Right ventricle myocardium superior (tissue), 1 donor: ENCODE results near the gene LACRT. TPM values are rescaled to one million over a fixed set of nuclear protein-coding genes. Genes with fewer than 3 reads are reported as not detected.
"Not testable (repeated sequence)": the region's sequence is repeated elsewhere in the genome, so short reads cannot be mapped to it uniquely, and the experiment has no call there.

ENCODE experiments used
- ATAC-seq: fragments of 200-7000 bp; cut with Tn5 transposase; one replicate; pipeline ENCODE4 v1.9.1; 2020; ENCODE audit warnings: mild to moderate bottlenecking; ENCODE audit not compliant: poor library complexity
- DNase-seq: peaks from one replicate; pipeline ENCODE4 v3.0.0-alpha.2; 2020
- intact Hi-C: fragments of 100-400 bp; cut with DNase I; formaldehyde crosslinking; loops from one replicate; pipeline ENCODE4 v1.11.2; 2022
- total RNA-seq: library from RNA; stranded (reverse); fragmentation: NEBNext Ultra II Directional; extraction: Animal tissue kit (Norgen Biotek cat#: 25700); gene quantifications from one replicate; pipeline ENCODE4 v1.2.1, GENCODE V29; 2021
- donor health status: DM: no; HTN: yes; CAD: no; lungs with severe emphysema.

LACRT gene
- total RNA-seq, 1 donor from 2014 or later: not detected

DNA sequence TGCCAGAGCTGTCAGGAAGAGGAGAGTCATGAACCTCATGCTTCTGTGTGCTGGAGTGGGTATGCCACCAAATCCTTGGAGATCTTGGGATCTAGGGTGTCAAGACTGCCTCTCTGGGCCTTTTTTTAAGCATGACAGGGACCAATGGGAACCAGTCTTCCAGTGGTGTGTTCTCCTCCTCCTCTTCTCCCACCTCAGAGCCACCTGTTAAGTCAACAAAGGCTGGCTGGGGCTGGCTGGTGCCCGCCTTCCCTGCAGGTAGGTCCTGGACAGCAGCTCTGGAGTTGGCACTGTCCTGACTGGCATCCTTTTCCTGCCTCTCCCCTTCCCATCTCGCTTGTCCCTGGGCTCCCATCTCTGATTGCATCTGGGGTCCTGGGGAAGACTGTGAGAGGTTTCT lies 13.6 kb upstream of the LACRT start, which contains the start of gene DCD:
DCD (minus strand) TSS at position 101 of the 400 bp plus-strand sequence; CDS start at position 39, 62 bp downstream.
- ATAC-seq (no peak), DNase-seq (no peak)
- intact Hi-C loops: no loop called here

- intact Hi-C loops: no loop called here
- no peak for DNase-seq
- ATAC-seq: no peak
These were observed 6.9 kb upstream of the LACRT start for GRCh38 chr12:54641554-54641953.

DNA sequence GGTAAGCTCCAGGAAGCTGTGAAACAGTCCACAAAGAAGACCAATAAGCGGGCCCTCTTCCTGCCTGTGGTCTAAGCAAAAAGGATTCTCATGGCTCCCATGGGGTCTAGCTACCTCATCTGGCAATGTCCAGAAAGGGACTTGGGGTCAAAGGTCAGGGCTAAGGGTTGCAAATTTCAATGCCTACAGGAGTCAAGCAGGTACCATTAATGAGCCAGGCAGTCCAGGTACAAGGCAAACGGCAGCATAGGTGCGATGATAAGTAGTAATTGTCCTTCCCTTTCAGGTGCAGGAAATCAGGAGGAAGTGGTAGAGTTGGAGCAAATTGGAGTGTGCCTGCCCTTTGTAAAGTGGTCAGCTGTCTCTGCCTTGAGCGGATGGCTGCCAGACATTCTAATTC lies 6.4 kb upstream of the LACRT start:
- no peak for ATAC-seq
- no peak for DNase-seq
- intact Hi-C loops: no loop called here

DNA sequence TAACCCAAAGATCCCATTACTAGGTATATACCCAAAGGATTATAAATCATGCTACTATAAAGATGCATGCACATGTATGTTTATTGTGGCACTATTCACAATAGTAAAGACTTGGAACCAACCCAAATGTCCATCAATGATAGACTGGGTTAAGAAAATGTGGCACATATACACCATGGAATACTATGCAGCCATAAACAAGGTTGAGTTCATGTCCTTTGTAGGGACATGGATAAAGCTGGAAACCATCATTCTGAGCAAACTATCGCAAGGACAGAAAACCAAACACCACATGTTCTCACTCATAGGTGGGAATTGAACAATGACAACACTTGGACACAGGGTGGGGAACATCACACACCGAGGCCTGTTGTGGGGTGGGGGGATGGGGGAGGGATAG lies 4.4 kb upstream of the LACRT start:
- DNase-seq, intact Hi-C loops, ATAC-seq: not testable (repeated sequence)

GRCh38 chr12:54631988-54632728 lies 2.5 kb downstream of the LACRT start:
- DNase-seq: no peak
- intact Hi-C loops: no loop called here
- no peak for ATAC-seq

- DNase-seq (no peak), ATAC-seq (no peak)
- intact Hi-C loops: no loop called here
These were observed 3.1 kb downstream of the LACRT start for GRCh38 chr12:54631551-54631950.

DNA sequence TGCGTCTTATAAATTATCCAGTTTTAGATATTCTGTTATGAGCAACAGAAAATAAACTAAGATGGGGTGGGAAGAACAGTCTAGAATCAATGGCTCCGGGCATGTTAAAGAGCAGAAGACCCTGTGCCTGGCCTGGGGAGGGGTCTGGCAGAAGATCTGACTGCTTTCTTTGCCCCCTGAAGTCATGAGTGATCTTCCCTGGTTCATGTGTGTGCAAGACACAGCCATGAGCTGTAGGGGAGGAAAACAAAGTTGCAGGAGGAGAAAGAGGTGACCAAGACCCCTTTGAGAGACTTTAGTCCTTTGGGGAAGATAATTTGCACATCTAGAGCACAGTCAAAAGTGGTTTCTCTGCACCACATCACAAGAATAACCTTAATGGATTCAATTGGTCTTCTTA lies 4.8 kb downstream of the LACRT start:
- DNase-seq (no peak), ATAC-seq (no peak)
- intact Hi-C loops: no loop called here

- intact Hi-C loops: no loop called here
- DNase-seq (no peak), ATAC-seq (no peak)
These were observed 6.4 kb downstream of the LACRT start for GRCh38 chr12:54628186-54628846.

DNA sequence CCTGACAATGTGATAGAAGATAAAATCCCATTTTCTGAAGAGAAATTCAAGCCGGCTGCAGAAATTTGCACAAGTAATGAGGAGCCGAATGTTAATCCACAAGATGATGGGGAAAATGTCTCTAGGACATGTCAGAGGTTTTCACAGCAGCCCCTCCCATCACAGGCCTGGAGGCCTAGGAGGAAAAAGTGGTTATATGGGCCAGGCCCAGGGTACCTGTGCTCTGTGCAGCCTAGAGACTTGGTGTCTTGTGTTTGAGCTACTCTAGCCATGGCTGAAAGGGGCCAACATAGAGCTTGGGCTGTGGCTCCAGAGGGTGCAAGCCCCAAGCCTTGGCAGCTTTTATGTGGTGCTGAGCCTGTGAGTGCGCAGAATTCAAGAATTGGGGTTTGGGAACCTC lies 7.4 kb downstream of the LACRT start:
- intact Hi-C loops: no loop called here
- no peak for ATAC-seq
- no peak for DNase-seq

GRCh38 chr12:54625598-54625997 lies 9.1 kb downstream of the LACRT start:
- intact Hi-C loops: no loop called here
- DNase-seq: no peak

DNA sequence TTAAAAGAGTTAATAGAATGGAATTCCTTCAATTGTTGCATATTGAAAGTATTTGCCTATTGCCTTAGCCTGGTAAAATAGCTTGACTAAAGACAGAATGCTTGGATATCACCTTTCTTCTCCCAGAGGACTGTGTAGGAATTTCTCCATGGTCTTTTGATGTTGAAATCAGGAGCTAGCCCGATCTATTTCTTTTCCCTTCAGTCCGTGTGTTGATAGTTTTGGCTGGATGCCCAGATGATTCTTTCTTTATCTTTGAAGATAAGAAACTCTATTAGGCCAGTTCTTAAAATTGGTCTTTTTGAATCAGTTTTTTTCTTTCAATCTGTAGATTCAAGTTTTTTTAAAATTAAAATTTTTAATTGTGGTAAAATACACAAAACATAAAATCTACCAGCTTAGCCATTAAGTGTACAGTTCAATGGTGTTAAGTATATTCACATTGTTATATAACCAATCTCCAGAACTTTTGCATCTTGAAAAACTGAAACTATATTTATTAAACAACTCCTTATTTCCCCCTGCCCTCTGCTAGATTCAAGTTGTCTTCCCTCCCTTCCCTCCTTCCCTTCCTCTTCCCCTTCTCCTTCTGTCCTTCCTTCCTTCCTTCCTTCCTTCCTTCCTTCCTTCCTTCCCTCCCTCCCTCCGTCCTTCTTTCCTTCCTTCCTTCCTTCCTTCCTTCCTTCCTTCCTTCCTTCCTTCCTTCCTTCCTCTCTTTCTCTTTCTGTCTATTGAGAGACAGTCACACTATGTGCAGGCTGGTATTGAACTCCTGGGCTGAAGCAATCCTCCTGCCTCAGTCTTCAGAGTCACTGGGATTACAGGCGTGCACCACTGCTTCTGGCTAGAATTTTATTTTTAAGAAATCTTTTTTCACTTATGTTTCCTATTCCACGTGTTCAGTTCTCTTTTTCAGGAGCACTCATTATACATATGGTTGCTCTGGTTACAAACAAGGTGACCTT lies 10.1 kb downstream of the LACRT start:
- ATAC-seq (no peak), DNase-seq (no peak)
- intact Hi-C loops: no loop called here

More at GRCh38 chr12:54625598-54625997, 9.1 kb downstream of the LACRT start:
- no peak for ATAC-seq

GRCh38 chr12:54622463-54623183 lies 12.1 kb downstream of the LACRT start:
- ATAC-seq (no peak), DNase-seq (no peak)
- intact Hi-C loops: no loop called here

GRCh38 chr12:54616933-54617680 lies 17.6 kb downstream of the LACRT start:
- ATAC-seq: no peak
- intact Hi-C loops: no loop called here
- no peak for DNase-seq

DNA sequence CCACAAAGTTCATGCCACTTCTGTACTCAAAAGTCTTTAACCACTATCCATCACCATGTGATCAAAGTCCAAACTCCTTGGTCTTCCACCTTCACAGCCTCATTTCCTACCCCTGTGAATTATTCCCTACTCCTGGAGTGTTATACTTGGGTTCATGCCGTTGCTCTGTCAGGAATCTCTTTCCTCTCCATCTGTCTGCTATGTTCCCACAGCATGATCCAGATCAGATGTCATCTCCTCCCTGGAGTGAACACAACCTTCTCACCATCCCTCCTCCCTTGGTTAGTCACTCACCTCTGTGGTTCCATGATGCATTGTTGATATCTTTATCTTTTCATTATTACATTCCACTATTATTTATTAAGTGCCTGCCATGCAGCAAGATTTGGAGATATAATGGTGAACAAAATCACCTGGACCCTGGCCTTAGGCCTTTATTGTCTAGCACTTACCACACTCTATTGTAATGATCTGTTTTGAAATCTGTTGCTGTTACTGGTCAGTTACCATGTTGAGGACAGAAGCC lies 22.4 kb downstream of the LACRT start:
- no peak for ATAC-seq
- DNase-seq: no peak
- intact Hi-C loops: no loop called here

DNA sequence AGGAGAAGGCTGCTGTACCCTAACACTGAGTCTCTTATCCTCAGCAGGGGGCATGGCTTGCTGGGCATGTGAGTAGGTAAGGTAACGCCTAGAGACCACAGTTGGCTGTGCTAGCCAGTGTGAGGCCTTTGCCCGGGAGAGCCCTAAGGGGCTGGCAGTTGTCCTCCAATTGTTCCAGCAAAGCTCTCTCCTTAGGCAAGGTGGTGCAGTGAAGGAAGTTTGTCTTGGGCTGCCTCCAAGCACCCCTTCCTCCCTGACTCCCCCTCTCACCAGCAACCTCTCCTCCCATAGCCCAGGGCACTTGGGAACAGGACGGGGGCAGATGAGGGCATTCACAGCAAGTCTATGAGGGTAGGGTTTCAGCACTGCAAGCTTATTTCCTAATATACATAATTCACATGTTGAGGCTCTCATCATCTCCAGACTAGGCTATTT lies 23.0 kb downstream of the LACRT start:
- ATAC-seq (no peak), DNase-seq (no peak)
- intact Hi-C loops: no loop called here

DNA sequence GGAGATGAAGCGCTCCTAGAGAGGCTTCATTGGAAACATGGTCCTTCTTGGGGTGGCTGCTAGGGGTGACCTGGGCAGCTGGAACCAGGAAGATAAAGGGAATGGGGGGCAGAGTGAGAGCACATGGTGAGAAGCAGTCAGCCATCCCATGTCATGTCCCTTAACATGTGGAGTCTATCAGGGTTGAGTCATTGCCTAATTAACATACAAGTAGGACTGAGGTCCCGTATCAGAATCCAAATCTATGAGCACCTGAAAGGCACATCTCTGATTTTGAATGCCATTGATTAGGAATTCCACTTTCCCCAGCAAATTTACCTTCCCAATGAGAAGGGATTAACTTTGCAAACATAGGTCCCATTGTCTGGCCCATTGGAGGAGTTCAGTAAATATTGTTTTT lies 25.9 kb downstream of the LACRT start:
- intact Hi-C loops: no loop called here
- DNase-seq: no peak
- ATAC-seq: no peak

- intact Hi-C loops: no loop called here
- ATAC-seq (no peak), DNase-seq (no peak)
These were observed 26.5 kb downstream of the LACRT start for GRCh38 chr12:54608156-54608555.

DNA sequence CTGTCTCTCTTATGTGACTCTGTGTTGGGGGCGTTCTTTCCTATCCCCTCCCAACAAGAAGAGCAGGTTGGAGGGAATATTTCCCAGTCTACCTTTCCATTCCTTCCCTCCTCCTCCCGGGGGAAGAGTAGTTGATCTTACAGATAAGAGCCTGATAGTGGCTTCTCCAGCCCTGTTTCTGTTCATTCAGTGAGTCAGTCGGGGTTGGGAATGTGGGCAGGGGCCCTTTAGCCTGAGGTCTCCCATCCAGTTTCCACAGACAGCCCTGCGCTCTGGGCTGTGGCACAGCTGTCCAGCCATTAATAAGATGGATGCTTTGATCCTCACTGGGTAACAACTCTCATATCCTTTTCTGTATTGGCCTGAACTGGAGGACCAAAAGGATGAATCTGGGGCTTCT lies 28.1 kb downstream of the LACRT start:
- DNase-seq (no peak), ATAC-seq (no peak)
- intact Hi-C loops: no loop called here
